Muscle of leg (tissue), 11 donors: ENCODE results near the gene MAB21L1. TPM values are rescaled to one million over a fixed set of nuclear protein-coding genes. Genes with fewer than 3 reads are reported as not detected.
A peak's percentile ranks its signal among the peaks of the same experiment; 100 is the strongest.

ENCODE experiments used
- DNase-seq: peaks from one replicate; pipeline ENCODE4 v3.0.0; 2013
- H3K27ac ChIP-seq: one replicate; pipeline ENCODE4 v1.5.1; 2013; ENCODE audit warnings: mild to moderate bottlenecking, low read length, control low read depth
- H3K27me3 ChIP-seq: one replicate; pipeline ENCODE4 v1.6.1; 2013; ENCODE audit warnings: low read length; ENCODE audit not compliant: control insufficient read depth, insufficient read depth
- H3K36me3 ChIP-seq: one replicate; pipeline ENCODE4 v1.6.1; 2013; ENCODE audit warnings: low read length; ENCODE audit not compliant: control insufficient read depth, insufficient read depth
- H3K4me1 ChIP-seq: one replicate; pipeline ENCODE4 v1.6.1; 2013; ENCODE audit warnings: low read length; ENCODE audit not compliant: control insufficient read depth, insufficient read depth
- H3K4me3 ChIP-seq: one replicate; pipeline ENCODE4 v1.5.1; 2013; ENCODE audit warnings: low read length, control low read depth
- H3K9me3 ChIP-seq: replicated peaks from 2 replicates; pipeline ENCODE4 v1.6.1; 2013; ENCODE audit warnings: low read depth, low read length; ENCODE audit not compliant: control insufficient read depth
- WGBS: methylation state at CpG from one replicate; pipeline ENCODE4 v1.1.5; 2013; ENCODE audit warnings: missing lambda C conversion rate; ENCODE audit not compliant: insufficient coverage; 5-methylcytosine and 5-hydroxymethylcytosine counted together
- polyA plus RNA-seq, 8 donors: library from polyadenylated mRNA; unstranded; fragments of 120-200 nt; gene quantifications; one replicate each; pipeline versions ENCODE4 v1.2.1 to v1.2.3, GENCODE V29; 2013; ENCODE audit warnings: inconsistent platforms in 1 of 8, low replicate concordance in 1 of 8; ENCODE audit not compliant: insufficient read length in 8 of 8, insufficient read depth in 1 of 8
- total RNA-seq: library from RNA; stranded (reverse); fragments of 120-200 nt; gene quantifications from one replicate; pipeline ENCODE4 v1.2.4, GENCODE V29; 2013

The MAB21L1 gene
- total and polyA plus RNA-seq, 9 donors = 9.0 to 19.5 (median 14.8) TPM

DNA sequence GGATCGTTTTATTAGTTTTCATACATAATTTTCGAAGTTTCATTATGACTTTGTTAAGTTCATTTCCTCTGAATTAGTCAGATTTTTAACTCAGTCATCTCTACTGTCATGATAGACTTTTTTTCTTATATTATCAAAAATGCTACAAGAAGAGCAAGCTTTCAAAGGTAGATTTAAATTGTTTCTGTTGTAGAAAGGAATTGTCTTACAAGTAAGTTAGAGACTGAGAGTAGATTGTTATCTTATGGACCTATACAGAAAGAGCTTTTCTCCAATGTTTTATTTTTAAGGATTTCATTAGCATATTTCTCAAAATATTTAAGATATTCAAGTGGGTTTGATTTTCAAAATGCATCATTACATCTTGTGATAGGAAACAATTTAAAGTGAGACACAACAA, 2.7 kb downstream of the MAB21L1 start:
- H3K4me3 ChIP-seq = peak overlapping the region; percentile 91
- H3K9me3 ChIP-seq = no peaks in the 10 kb centered on the region
- H3K27ac ChIP-seq = peak overlapping the region; percentile 96
- H3K27me3 ChIP-seq = peaks cover 36% of the 10 kb centered on the region
- H3K36me3 ChIP-seq = no peaks in the 10 kb centered on the region
- peaks cover 2% of the 10 kb centered on the region for H3K4me1 ChIP-seq
- WGBS = no CpG with 5 or more reads among the region's 2 CpGs
- DNase-seq = no peak

DNA sequence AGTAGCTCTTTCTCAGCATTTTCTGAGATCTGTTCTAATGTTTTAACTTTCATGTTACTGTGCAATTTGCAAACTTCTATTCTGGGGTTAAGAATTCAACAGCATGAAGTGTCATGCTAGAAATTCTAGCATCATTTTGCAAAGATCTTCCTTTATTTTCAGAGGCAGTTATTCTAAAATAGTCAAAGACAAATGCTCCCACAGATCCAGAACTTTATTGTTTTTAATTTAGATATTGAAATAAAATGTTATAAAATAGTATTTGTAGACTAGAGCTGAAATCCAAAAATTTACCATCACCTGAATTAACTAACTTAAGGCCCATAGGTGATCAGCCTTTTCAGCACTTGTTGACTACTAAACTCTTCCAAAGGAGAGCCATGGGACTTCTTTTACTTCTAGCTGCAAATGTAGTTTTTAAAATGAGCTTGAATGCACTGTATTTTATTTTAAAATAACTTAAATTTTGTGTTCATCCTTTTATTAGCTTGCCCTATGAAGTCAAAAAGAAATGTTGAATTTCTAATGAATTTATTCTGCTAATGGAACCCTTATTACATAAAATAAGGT, 3.2 kb downstream of the MAB21L1 start:
- H3K27ac ChIP-seq = peak overlapping the region; percentile 96
- H3K27me3 ChIP-seq = peaks cover 31% of the 10 kb centered on the region
- H3K36me3 ChIP-seq = no peaks in the 10 kb centered on the region
- peak overlapping the region; percentile 91 for H3K4me3 ChIP-seq
- peak; percentile 40 for DNase-seq
- H3K4me1 ChIP-seq = no peaks in the 10 kb centered on the region
- H3K9me3 ChIP-seq = no peaks in the 10 kb centered on the region

DNA sequence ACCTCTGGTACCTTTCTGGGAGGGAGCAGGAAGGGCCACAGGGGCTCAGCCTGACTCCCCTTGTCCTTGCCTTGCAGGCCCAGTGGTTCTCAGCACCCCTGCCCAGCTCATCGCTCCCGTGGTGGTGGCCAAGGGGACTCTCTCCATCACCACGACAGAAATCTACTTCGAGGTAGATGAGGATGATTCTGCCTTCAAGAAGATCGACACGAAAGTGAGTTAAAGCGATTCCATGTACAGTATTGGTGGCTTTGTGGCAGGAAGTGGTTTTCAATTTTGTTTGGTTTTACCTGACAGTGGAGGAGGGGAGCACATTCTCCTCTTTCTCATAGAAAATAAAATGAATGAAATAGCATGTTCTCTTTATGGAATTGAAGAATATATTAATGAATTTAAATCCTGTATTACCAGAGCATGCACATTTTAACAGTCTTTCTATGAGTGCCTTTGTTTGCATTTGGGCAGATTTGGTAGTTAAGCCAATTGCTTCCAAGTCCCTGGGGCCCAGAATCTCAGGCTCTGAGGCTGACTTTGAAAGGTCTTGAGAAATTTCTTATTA, 4.1 kb downstream of the MAB21L1 start:
- H3K36me3 ChIP-seq = no peaks in the 10 kb centered on the region
- no peaks in the 10 kb centered on the region for H3K9me3 ChIP-seq
- peaks cover 29% of the 10 kb centered on the region for H3K27me3 ChIP-seq
- peak; percentile 72 for DNase-seq
- WGBS = no CpG with 5 or more reads among the region's 7 CpGs
- H3K27ac ChIP-seq = peak overlapping the region; percentile 96
- H3K4me1 ChIP-seq = peaks cover 2% of the 10 kb centered on the region
- peak overlapping the region; percentile 91 for H3K4me3 ChIP-seq

DNA sequence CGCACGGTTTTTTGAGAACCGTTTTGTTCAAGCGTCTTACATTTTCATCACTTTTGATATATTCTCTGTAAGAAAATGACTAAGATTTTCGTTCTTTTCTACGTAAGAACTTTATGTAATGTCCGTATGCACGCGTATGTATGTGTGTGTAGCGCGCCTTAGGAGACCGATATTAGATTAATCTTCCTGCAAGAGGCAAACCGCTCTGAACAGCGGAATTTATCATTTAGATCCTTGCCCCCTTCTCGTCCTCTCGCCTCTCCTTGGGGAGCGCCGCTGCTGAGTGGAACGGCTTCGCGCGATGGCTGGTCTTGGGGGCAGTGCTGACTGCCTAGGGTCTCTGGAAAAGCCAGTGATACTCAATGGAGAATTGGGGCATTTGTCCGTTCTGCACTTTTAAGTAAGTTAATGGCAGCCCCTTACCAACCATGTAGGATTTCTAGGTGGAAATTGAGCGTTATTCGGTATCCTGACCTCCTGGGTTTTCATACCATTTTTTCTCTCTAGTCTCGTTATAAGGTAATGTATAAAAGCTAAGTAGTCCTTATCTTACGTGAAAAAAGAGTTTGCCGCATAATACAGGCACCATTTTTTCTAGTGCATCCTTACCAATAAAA, 4.7 kb downstream of the MAB21L1 start:
- Histone ChIP-seq H3K4me3 (peak overlapping the region; percentile 91), H3K9me3 (no peaks in the 10 kb centered on the region), H3K4me1 (peaks cover 2% of the 10 kb centered on the region), H3K27me3 (peaks cover 29% of the 10 kb centered on the region), H3K27ac (peak overlapping the region; percentile 96), H3K36me3 (no peaks in the 10 kb centered on the region)
- peak; percentile 64 for DNase-seq
- 6% methylated on average over 6 of the region's 28 CpGs for WGBS

DNA sequence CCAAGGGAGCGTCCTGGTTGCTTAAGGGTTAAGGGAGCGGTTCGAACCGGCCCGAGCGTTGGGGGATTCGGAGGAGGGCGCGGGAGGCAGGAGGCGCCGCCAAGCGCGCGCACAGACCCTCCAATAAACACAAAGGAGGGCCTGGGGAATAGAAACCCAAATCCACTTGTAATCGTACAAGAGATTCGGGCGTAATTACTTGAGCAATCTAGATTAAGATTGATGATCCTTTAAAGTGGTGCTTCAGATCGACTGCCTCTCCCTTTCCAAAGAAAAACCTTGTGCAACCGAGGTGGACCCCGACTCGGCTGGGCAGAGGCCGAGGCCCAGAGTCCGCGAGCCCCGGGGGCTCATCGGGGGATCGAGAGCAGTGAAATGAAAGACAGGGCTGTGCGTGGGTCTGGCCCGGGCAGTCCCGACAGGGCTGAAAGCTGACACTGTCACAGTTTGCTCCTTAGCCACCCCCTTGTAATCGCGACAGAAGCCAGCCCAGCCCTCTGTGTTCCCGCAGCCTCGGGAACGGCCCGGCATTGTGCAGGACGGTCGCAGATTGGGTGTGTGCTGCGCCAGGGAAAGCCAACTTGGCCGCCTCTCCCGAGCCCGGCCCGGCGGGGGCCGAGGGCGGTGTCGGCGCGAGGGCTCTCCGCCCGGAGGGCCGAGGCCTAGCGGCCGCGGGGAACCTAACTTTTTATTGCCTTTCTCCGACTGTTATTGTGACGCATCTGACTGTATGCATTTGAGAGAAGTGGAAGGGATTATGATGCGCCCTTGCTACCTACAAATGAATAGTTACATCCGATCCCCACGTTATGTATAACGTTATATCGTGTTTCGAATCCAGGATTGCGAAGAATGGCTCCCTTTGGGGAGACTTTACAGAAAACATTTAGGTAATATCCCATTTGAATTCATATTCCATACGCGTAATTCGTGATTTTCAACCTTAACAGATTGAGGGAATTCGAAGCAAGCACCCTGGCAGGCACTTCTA, 5.5 kb downstream of the MAB21L1 start:
- H3K36me3 ChIP-seq = no peaks in the 10 kb centered on the region
- WGBS = 1% methylated on average over 40 of the region's 68 CpGs
- H3K4me1 ChIP-seq = peaks cover 2% of the 10 kb centered on the region
- no peaks in the 10 kb centered on the region for H3K9me3 ChIP-seq
- DNase-seq = peak; percentile 93
- peaks cover 21% of the 10 kb centered on the region for H3K27me3 ChIP-seq
- peak overlapping the region; percentile 96 for H3K27ac ChIP-seq
- H3K4me3 ChIP-seq = peak overlapping the region; percentile 91

DNA sequence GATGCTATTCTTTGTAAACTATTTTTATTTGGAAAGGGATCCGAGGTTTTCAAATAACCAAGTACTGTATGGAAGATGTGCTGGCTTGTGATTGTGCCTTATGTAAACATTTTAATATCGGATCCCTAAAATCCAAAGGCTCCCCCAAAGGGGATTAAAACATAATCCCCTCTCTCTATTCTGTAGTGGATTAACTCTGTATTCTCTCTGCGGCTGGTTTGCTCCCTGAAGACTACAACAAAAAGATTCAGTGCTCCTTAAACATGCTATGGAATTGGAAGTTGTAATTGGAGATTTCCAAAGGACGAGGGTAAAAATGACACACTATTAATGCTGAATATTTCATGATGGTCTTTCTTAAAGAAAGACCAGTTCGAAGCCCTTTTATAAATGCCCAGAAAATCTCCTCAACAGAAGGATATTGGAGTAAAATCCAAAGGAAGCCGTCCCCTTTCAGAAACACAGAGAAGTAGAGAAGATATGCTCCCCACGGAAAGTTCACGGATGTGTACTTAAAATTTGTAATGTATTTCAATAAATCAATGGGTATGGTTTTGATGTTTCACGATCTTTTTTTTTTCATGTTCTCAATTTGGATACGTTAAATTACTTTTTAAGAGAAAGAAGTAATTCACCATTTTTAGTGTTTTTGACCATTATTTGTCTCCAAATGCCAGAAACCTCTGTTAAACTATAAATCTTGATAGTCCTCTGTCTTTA, 6.5 kb downstream of the MAB21L1 start:
- Histone ChIP-seq H3K36me3 (no peaks in the 10 kb centered on the region), H3K4me3 (peak overlapping the region; percentile 91), H3K4me1 (peaks cover 2% of the 10 kb centered on the region), H3K9me3 (no peaks in the 10 kb centered on the region), H3K27ac (peak overlapping the region; percentile 96), H3K27me3 (peaks cover 11% of the 10 kb centered on the region)
- no CpG with 5 or more reads among the region's 10 CpGs for WGBS
- DNase-seq = peak; percentile 49

DNA sequence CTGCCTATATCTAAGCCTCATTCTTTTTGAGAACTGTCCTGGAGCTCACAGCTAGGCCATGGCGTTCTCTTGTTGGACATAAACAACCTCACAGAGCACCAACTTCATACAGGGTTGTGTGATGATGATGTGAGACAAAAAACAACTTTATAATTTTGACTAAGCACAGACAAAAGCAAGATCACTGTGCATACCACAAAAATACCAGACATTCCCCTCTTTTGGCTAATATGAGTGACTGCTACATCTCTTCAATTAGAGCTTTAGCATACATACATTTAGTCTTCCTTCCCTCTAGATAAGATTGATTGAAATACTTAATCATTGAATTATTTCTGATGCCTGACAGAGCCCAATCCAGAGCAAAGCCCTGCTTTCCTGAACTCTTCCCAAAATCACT, 8.3 kb downstream of the MAB21L1 start:
- H3K27me3 ChIP-seq = peaks cover 9% of the 10 kb centered on the region
- no CpG with 5 or more reads among the region's 1 CpG for WGBS
- H3K4me1 ChIP-seq = peaks cover 2% of the 10 kb centered on the region
- no peaks in the 10 kb centered on the region for H3K36me3 ChIP-seq
- H3K4me3 ChIP-seq = no peak overlapping the region
- DNase-seq = no peak
- H3K27ac ChIP-seq = no peak overlapping the region
- no peaks in the 10 kb centered on the region for H3K9me3 ChIP-seq

DNA sequence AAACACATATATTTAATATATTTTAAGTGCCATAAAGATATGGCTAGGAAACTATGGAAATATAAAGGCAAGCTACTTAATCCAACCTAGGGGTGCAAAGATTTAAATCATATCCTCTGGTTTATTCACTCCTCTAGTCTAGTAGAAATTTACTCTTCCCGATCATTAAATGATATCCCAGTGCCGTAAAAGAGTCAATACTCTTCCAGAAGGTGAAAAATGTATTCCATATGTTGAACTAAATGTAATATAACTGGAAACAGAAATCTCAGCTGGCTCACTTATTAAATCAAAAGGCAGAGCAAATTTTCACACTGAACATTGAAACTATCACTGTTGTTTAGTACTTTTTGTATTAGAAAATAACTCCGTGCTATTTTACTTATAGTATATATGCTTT, 11.1 kb downstream of the MAB21L1 start:
- Histone ChIP-seq H3K27ac (peak overlapping the region; percentile 9), H3K4me1 (peaks cover 2% of the 10 kb centered on the region), H3K4me3 (no peak overlapping the region), H3K9me3 (no peaks in the 10 kb centered on the region), H3K27me3 (no peaks in the 10 kb centered on the region), H3K36me3 (no peaks in the 10 kb centered on the region)
- WGBS = no CpG with 5 or more reads among the region's 3 CpGs
- peak; percentile 74 for DNase-seq

DNA sequence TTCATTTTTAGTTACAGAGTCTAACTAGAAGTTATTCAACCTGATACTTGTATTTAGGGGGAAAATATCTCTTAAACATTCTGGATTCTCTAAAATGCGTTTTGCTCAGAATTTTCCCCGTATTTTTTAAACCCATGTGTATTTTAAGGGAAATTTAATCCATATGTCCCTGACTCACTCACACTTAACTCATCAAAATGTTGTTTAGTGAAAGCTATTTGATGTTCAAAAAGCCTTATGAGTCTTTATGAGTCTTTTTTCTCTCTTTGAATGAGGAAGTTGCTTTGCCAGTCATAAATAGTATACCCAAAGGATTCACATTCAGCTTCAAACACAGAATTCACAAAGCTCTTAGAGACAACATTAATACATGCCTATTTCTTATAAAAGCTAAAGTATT, 16.4 kb downstream of the MAB21L1 start:
- peak; percentile 52 for DNase-seq
- no peaks in the 10 kb centered on the region for H3K4me1 ChIP-seq
- no peaks in the 10 kb centered on the region for H3K36me3 ChIP-seq
- no peak overlapping the region for H3K27ac ChIP-seq
- H3K9me3 ChIP-seq = no peaks in the 10 kb centered on the region
- H3K27me3 ChIP-seq = no peaks in the 10 kb centered on the region
- WGBS = no CpG with 5 or more reads among the region's 2 CpGs
- H3K4me3 ChIP-seq = no peak overlapping the region
